ENCODE measurements around the gene CFB. TPM values are rescaled to one million over a fixed set of nuclear protein-coding genes. Genes with fewer than 3 reads are reported as not detected.

CFB gene
- total RNA-seq, 2 donors from 2014 or later = 65.5 to 126 TPM

DNA sequence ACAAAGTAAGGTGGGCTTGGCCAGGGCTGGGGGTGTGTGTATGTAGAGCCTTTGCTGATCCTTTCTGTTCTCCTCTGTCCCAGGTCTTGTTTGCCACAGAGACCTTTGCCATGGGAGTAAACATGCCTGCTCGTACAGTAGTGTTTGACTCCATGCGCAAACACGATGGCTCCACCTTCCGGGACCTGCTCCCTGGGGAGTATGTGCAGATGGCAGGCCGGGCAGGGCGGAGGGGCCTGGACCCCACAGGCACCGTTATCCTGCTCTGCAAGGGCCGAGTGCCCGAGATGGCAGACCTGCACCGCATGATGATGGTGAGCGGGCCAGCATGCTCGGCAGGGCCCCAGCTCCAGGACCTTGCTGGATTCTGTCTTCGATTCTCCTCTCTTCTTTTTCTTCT, 19.8 kb downstream of the CFB start:
- Histone ChIP-seq H3K4me1 (peaks cover 0 to 10% of the 10 kb centered on the region in 2 donors), H3K27me3 (no peaks in the 10 kb centered on the region), H3K27ac (no peak overlapping the region), H3K9me3 (no peaks in the 10 kb centered on the region), H3K36me3 (peaks cover 86% of the 10 kb centered on the region), H3K4me3 (no peak overlapping the region)
- no peak for DNase-seq (ENCODE audit: low spot score)
- TF ChIP-seq, protein P1, sequence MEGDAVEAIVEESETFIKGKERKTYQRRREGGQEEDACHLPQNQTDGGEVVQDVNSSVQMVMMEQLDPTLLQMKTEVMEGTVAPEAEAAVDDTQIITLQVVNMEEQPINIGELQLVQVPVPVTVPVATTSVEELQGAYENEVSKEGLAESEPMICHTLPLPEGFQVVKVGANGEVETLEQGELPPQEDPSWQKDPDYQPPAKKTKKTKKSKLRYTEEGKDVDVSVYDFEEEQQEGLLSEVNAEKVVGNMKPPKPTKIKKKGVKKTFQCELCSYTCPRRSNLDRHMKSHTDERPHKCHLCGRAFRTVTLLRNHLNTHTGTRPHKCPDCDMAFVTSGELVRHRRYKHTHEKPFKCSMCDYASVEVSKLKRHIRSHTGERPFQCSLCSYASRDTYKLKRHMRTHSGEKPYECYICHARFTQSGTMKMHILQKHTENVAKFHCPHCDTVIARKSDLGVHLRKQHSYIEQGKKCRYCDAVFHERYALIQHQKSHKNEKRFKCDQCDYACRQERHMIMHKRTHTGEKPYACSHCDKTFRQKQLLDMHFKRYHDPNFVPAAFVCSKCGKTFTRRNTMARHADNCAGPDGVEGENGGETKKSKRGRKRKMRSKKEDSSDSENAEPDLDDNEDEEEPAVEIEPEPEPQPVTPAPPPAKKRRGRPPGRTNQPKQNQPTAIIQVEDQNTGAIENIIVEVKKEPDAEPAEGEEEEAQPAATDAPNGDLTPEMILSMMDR (IDR thresholded peaks at IDR 0.05) = no peak

DNA sequence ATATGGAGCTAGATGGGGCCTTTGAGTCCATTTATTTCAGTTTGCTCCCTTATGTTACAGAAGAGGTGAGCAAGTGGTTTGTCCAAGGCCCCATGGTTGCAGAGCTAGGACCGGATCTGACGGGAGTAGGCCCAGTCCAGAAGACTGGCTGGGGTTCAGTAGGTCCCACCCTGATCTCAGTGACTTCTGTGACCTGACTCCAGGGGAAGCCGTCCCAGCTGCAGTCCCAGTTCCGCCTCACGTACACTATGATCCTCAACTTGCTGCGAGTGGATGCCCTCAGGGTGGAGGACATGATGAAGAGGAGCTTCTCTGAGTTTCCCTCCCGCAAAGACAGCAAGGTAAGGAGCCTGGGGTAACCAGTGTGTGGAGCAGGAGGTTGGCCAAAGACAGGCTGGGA, 20.6 kb downstream of the CFB start:
- no peaks in the 10 kb centered on the region for H3K27me3 ChIP-seq
- H3K27ac ChIP-seq = no peak overlapping the region
- DNase-seq (ENCODE audit: low spot score) = no peak
- H3K4me3 ChIP-seq = no peak overlapping the region
- peaks cover 79% of the 10 kb centered on the region for H3K36me3 ChIP-seq
- H3K9me3 ChIP-seq = no peaks in the 10 kb centered on the region
- TF ChIP-seq, protein P1 (IDR thresholded peaks at IDR 0.05) = no peak
- peaks cover 0 to 19% of the 10 kb centered on the region in 2 donors for H3K4me1 ChIP-seq

DNA sequence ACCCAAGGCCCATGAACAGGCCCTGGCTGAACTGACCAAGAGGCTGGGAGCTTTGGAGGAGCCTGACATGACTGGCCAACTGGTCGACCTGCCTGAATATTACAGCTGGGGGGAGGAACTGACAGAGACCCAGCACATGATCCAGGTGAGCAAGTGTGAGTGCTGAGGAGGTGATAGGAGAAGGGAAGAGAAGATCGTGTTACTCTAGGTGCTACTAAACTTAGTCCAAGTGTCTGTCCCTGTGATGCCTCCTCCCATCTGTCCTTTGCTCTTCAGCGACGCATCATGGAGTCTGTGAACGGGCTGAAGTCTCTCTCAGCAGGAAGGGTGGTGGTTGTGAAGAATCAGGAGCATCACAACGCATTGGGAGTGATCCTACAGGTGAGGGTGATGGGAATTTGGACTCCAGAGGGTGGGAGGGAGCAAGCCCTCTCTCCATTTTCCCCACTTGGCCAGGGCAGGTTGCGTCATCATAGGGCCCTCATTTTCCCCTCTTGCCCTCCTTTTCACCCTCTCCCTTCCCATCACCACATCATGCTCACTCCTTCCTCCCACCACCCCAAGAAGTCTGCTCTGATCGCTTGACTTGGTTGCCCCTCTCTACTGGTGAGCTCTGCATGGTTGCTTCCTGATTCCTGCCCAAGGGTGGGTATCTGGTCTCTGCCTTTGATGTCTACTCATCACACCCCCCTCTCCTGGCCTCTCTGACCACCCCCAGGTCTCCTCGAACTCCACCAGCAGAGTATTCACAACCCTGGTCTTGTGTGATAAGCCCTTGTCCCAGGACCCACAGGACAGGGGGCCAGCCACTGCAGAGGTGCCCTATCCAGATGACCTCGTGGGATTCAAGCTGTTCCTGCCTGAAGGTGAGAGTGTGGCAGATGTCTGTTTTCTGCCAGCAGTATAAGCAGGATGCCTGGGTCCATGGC, 21.4 kb downstream of the CFB start:
- no peak overlapping the region for H3K27ac ChIP-seq
- H3K4me3 ChIP-seq = no peak overlapping the region
- DNase-seq (ENCODE audit: low spot score) = no peak
- peaks cover 72% of the 10 kb centered on the region for H3K36me3 ChIP-seq
- peaks cover 0 to 20% of the 10 kb centered on the region in 2 donors for H3K4me1 ChIP-seq
- H3K27me3 ChIP-seq = no peaks in the 10 kb centered on the region
- TF ChIP-seq, protein P1 (IDR thresholded peaks at IDR 0.05) = no peak
- no peaks in the 10 kb centered on the region for H3K9me3 ChIP-seq

DNA sequence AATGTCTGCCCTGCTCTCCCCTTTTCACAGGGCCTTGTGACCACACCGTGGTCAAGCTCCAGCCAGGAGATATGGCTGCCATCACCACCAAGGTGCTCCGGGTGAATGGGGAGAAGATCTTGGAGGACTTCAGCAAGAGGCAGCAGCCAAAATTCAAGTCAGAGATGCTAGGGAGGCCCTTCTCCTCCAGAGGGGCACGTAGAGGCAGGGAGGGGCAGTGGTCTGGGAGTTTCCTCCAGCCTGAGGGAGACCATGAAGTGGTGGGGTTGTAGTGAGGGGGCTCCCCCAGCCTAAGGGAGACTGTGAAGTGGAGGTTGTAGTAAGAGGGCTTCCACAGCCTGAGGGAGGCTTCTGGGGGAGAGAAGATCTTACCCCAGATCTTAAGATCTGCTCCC, 22.0 kb downstream of the CFB start:
- TF ChIP-seq, protein P1 (IDR thresholded peaks at IDR 0.05) = no peak
- no peaks in the 10 kb centered on the region for H3K27me3 ChIP-seq
- peaks cover 0 to 24% of the 10 kb centered on the region in 2 donors for H3K4me1 ChIP-seq
- no peaks in the 10 kb centered on the region for H3K9me3 ChIP-seq
- DNase-seq (ENCODE audit: low spot score) = no peak
- peaks cover 66% of the 10 kb centered on the region for H3K36me3 ChIP-seq
- H3K27ac ChIP-seq = no peak overlapping the region
- H3K4me3 ChIP-seq = no peak overlapping the region

DNA sequence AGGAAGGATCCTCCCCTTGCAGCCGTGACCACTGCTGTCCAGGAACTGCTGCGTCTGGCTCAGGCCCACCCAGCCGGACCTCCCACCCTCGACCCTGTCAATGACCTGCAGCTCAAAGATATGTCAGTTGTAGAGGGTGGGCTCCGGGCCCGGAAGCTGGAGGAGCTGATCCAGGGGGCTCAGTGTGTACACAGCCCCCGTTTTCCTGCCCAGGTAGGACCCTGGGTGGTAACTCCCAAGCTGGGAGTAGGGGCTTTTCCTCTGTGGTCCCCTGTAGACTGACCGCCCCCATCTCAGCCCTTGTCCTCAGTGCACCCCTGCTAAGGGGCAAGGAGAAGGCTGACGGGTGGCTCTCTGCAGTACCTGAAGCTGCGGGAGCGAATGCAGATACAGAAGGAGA, 22.4 kb downstream of the CFB start:
- H3K4me3 ChIP-seq = no peak overlapping the region
- no peak for DNase-seq (ENCODE audit: low spot score)
- H3K9me3 ChIP-seq = no peaks in the 10 kb centered on the region
- TF ChIP-seq, protein P1 (IDR thresholded peaks at IDR 0.05) = no peak
- no peaks in the 10 kb centered on the region for H3K27me3 ChIP-seq
- H3K4me1 ChIP-seq = peaks cover 0 to 28% of the 10 kb centered on the region in 2 donors
- no peak overlapping the region for H3K27ac ChIP-seq
- peaks cover 64% of the 10 kb centered on the region for H3K36me3 ChIP-seq
